GM23338 (cell line): Measurements from ENCODE around the gene PTOV1. TPM values are rescaled to one million over a fixed set of nuclear protein-coding genes. Genes with fewer than 3 reads are reported as not detected.

Experiments used
- ATAC-seq: fragments of 200-7000 bp; cut with Tn5 transposase; 3 replicates; pipeline ENCODE4 v1.9.1; 2020
- DNase-seq: peaks from one replicate; pipeline ENCODE4 v3.0.0-alpha.2; 2015; ENCODE audit warnings: low spot score
- H2AFZ ChIP-seq: fragments of 200-600 bp; sonication (generic); 2 replicates; pipeline ENCODE4 v1.8.0; 2016; ENCODE audit warnings: antibody characterized with exemption, mild to moderate bottlenecking, moderate library complexity
- H3F3A ChIP-seq: fragments of 200-600 bp; sonication (generic); replicated peaks from 2 replicates; pipeline ENCODE4 v1.8.0; 2017; ENCODE audit warnings: antibody characterized with exemption, mixed run types, low read depth
- H3K27ac ChIP-seq: fragments of 200-600 bp; sonication (generic); 2 replicates; pipeline ENCODE4 v1.6.1; 2016; ENCODE audit warnings: low read depth
- H3K27me3 ChIP-seq: fragments of 200-600 bp; sonication (generic); 2 replicates; pipeline ENCODE4 v1.8.0; 2016; ENCODE audit warnings: mild to moderate bottlenecking, mixed run types, moderate library complexity; ENCODE audit not compliant: insufficient read depth
- H3K36me3 ChIP-seq: fragments of 200-600 bp; sonication (generic); 2 replicates; pipeline ENCODE4 v1.8.0; 2016; ENCODE audit warnings: mild to moderate bottlenecking; ENCODE audit not compliant: insufficient read depth
- H3K4me1 ChIP-seq: fragments of 200-600 bp; sonication (generic); 2 replicates; pipeline ENCODE4 v1.8.0; 2016; ENCODE audit warnings: mild to moderate bottlenecking, moderate library complexity; ENCODE audit not compliant: insufficient read depth
- H3K4me2 ChIP-seq: fragments of 200-600 bp; sonication (generic); 2 replicates; pipeline ENCODE4 v1.7.1; 2017; ENCODE audit warnings: mixed run types
- H3K4me3 ChIP-seq: fragments of 200-600 bp; sonication (generic); 2 replicates; pipeline ENCODE4 v1.6.1; 2016; ENCODE audit warnings: mixed run types
- H3K79me2 ChIP-seq: fragments of 200-600 bp; sonication (generic); replicated peaks from 2 replicates; pipeline ENCODE4 v1.8.0; 2017; ENCODE audit warnings: mild to moderate bottlenecking; ENCODE audit not compliant: insufficient read depth
- H3K9me2 ChIP-seq: fragments of 200-600 bp; sonication (generic); 2 replicates; pipeline ENCODE4 v1.8.0; 2017; ENCODE audit not compliant: insufficient read depth
- H4K20me1 ChIP-seq: fragments of 200-600 bp; sonication (generic); replicated peaks from 2 replicates; pipeline ENCODE4 v1.8.0; 2017; ENCODE audit warnings: mild to moderate bottlenecking; ENCODE audit not compliant: insufficient read depth
- H3K27ac Mint-ChIP-seq: 2 replicates; pipeline ENCODE4 v1.8.0; 2020; ENCODE audit warnings: inconsistent platforms, mild to moderate bottlenecking, moderate library complexity, mixed read lengths
- H3K27me3 Mint-ChIP-seq: 3 replicates; pipeline ENCODE4 v1.8.0; 2022; ENCODE audit warnings: low read depth, mild to moderate bottlenecking, moderate library complexity, mixed read lengths, inconsistent platforms; ENCODE audit not compliant: insufficient read depth, poor library complexity
- H3K36me3 Mint-ChIP-seq: 3 replicates; pipeline ENCODE4 v1.8.0; 2021; ENCODE audit warnings: low read depth, mild to moderate bottlenecking, inconsistent platforms, moderate library complexity, mixed read lengths
- H3K4me1 Mint-ChIP-seq: 3 replicates; pipeline ENCODE4 v1.8.0; 2020; ENCODE audit warnings: mild to moderate bottlenecking, inconsistent platforms, mixed read lengths
- H3K4me3 Mint-ChIP-seq: 3 replicates; pipeline ENCODE4 v1.8.0; 2021; ENCODE audit warnings: moderate library complexity, mild to moderate bottlenecking, inconsistent platforms, mixed read lengths
- H3K9me3 Mint-ChIP-seq: 3 replicates; pipeline ENCODE4 v1.8.0; 2020; ENCODE audit warnings: moderate library complexity, mild to moderate bottlenecking, inconsistent platforms, mixed read lengths
- JUNB ChIP-seq: IDR thresholded peaks from one replicate; pipeline ENCODE4 v1.6.1; 2016; ENCODE audit warnings: antibody characterized with exemption; ENCODE audit not compliant: unreplicated experiment
- NANOG ChIP-seq: IDR thresholded peaks from 2 replicates; pipeline ENCODE4 v1.6.1; 2016; ENCODE audit warnings: antibody characterized with exemption, borderline replicate concordance
- REST ChIP-seq: IDR thresholded peaks from one replicate; pipeline ENCODE4 v1.6.1; 2018; ENCODE audit warnings: antibody characterized with exemption; ENCODE audit not compliant: unreplicated experiment
- polyA plus RNA-seq: library from polyadenylated mRNA; unstranded; fragments of >200 nt; fragmentation: Nextera tagmentation; extraction: Ambion mirVana; gene quantifications from 2 replicates; pipeline ENCODE4 v1.2.1, GENCODE V29; 2016
- total RNA-seq: library from RNA; depleted of rRNA; stranded (reverse); fragments of >200 nt; shearing (Covaris generic); gene quantifications from 2 replicates; pipeline ENCODE4 v1.2.3, GENCODE V29; 2014
- TF ChIP-seq, protein P1 (sequence below): fragments of 250-450 bp; sonication (Bioruptor Pico); IDR thresholded peaks from 2 replicates; pipeline ENCODE4 v1.5.0; 2020; ENCODE audit warnings: mild to moderate bottlenecking, moderate library complexity

PTOV1 gene
- total and polyA plus RNA-seq, 2 experiments from 2014 or later: 188 to 209 TPM

DNA sequence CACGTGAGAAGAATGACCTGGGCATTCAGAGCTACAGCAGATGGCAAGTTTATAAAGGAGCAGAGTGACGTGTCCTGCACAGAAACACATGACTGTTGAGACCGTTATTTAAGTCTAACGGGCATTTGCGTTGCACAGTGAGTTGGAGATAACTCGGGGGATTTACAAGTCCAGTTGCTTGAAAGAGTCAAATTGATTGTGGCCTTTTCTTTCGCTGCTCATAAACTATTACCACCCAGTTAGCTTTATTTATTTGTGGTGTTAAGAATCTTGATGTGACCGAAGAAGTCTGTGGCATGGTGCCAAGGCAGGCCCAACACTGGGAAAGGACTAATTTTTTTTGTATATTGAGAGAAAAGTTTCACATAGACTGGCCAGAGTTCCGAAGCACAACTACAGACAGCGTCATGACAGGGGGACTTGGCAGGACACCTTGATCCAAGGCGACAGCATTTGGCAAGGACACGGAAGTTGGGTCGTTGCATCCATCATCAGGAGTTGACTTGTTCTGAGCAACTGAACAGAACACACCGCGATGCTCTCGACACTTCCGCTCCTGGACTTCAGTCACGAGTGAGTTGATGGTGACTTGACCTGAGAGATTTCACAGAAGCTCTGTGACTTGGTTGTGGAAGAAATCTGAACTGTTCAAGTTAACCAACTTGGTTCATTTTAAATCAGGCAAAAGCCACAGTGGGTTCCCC is 11.9 kb upstream of the PTOV1 start (continued):
- TF ChIP-seq, protein P1, sequence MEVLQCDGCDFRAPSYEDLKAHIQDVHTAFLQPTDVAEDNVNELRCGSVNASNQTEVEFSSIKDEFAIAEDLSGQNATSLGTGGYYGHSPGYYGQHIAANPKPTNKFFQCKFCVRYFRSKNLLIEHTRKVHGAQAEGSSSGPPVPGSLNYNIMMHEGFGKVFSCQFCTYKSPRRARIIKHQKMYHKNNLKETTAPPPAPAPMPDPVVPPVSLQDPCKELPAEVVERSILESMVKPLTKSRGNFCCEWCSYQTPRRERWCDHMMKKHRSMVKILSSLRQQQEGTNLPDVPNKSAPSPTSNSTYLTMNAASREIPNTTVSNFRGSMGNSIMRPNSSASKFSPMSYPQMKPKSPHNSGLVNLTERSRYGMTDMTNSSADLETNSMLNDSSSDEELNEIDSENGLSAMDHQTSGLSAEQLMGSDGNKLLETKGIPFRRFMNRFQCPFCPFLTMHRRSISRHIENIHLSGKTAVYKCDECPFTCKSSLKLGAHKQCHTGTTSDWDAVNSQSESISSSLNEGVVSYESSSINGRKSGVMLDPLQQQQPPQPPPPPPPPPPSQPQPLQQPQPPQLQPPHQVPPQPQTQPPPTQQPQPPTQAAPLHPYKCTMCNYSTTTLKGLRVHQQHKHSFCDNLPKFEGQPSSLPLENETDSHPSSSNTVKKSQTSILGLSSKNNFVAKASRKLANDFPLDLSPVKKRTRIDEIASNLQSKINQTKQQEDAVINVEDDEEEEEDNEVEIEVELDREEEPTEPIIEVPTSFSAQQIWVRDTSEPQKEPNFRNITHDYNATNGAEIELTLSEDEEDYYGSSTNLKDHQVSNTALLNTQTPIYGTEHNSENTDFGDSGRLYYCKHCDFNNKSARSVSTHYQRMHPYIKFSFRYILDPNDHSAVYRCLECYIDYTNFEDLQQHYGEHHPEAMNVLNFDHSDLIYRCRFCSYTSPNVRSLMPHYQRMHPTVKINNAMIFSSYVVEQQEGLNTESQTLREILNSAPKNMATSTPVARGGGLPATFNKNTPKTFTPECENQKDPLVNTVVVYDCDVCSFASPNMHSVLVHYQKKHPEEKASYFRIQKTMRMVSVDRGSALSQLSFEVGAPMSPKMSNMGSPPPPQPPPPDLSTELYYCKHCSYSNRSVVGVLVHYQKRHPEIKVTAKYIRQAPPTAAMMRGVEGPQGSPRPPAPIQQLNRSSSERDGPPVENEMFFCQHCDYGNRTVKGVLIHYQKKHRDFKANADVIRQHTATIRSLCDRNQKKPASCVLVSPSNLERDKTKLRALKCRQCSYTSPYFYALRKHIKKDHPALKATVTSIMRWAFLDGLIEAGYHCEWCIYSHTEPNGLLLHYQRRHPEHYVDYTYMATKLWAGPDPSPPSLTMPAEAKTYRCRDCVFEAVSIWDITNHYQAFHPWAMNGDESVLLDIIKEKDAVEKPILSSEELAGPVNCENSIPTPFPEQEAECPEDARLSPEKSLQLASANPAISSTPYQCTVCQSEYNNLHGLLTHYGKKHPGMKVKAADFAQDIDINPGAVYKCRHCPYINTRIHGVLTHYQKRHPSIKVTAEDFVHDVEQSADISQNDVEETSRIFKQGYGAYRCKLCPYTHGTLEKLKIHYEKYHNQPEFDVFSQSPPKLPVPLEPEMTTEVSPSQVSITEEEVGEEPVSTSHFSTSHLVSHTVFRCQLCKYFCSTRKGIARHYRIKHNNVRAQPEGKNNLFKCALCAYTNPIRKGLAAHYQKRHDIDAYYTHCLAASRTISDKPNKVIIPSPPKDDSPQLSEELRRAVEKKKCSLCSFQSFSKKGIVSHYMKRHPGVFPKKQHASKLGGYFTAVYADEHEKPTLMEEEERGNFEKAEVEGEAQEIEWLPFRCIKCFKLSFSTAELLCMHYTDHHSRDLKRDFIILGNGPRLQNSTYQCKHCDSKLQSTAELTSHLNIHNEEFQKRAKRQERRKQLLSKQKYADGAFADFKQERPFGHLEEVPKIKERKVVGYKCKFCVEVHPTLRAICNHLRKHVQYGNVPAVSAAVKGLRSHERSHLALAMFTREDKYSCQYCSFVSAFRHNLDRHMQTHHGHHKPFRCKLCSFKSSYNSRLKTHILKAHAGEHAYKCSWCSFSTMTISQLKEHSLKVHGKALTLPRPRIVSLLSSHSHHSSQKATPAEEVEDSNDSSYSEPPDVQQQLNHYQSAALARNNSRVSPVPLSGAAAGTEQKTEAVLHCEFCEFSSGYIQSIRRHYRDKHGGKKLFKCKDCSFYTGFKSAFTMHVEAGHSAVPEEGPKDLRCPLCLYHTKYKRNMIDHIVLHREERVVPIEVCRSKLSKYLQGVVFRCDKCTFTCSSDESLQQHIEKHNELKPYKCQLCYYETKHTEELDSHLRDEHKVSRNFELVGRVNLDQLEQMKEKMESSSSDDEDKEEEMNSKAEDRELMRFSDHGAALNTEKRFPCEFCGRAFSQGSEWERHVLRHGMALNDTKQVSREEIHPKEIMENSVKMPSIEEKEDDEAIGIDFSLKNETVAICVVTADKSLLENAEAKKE (CRISPR knock-in tag): no peak
- TF ChIP-seq REST (no peak), JUNB (no peak)

- Mint-ChIP-seq H3K4me1 (peaks cover 6% of the 10 kb centered on the region), H3K27me3 (peaks cover 16% of the 10 kb centered on the region), H3K4me3 (no peak overlapping the region), H3K27ac (no peak overlapping the region), H3K9me3 (no peaks in the 10 kb centered on the region; the same call in 2 of the 3 replicates), H3K36me3 (peaks cover 43% of the 10 kb centered on the region)
- H4K20me1 ChIP-seq: peaks cover 4% of the 10 kb centered on the region; the same call in 1 of the 2 replicates
- no peaks in the 10 kb centered on the region for H3K79me2 ChIP-seq
- H3K27ac ChIP-seq: no peak overlapping the region
- 0 out of 2 replicates have a peak, but pooled peaks cover 3% of the 10 kb centered on the region for H3F3A ChIP-seq
- H3K36me3 ChIP-seq: no peaks in the 10 kb centered on the region
- DNase-seq (no peak), ATAC-seq (no peak)
- H3K27me3 ChIP-seq: no peaks in the 10 kb centered on the region
- no peaks in the 10 kb centered on the region for H3K9me2 ChIP-seq
- no peak overlapping the region for H2AFZ ChIP-seq
- no peaks in the 10 kb centered on the region for H3K4me1 ChIP-seq
- no peak overlapping the region for H3K4me3 ChIP-seq
- H3K4me2 ChIP-seq: no peak overlapping the region
- TF ChIP-seq, protein P1 (CRISPR knock-in tag): no peak
- no peak for TF ChIP-seq NANOG
Measured at GRCh38 chr19:49839713-49840112, 11.2 kb upstream of the PTOV1 start.
